ENCODE data around the gene C18orf63. TPM values are rescaled to one million over a fixed set of nuclear protein-coding genes. Genes with fewer than 3 reads are reported as not detected.

Gene C18orf63
- total RNA-seq, 5 donors from 2014 or later (not counting 1 experiment from before 2014, with no cell fraction given) = not detected

- ChIA-PET CTCF (interaction anchor here (0.5 to 0.6 kb wide), 4 partner anchors 12 to 192 kb away, joined by 3 to 4 read pairs (median 3); no protein-coding TSS in a partner anchor), POLR2A (interaction anchor here in 1 of 2 donors (0.6 to 1.4 kb wide), 2 partner anchors 9 to 12 kb away, joined by 4 read pairs; no protein-coding TSS in a partner anchor)
- Histone ChIP-seq H3K9me3 (no peaks in the 10 kb centered on the region), H3K27me3 (replicated peaks in 1 of 2; ENCODE audit: control insufficient read depth in 2 of 2, extremely low read depth in 1 of 2, insufficient read depth in 2 of 2, low read length in 1 of 2) (peaks cover 0 to 17% of the 10 kb centered on the region in 2 experiments), H3K36me3 (ENCODE audit: control insufficient read depth in 2 of 2, extremely low read depth in 1 of 2, insufficient read depth in 1 of 2, low read length in 1 of 2) (no peaks in the 10 kb centered on the region), H3K4me1 (ENCODE audit: control insufficient read depth in 1 of 2, extremely low read depth in 1 of 2, insufficient read depth in 2 of 2, low read length in 2 of 2) (peaks cover 6 to 22% of the 10 kb centered on the region in 2 experiments), H3K4me3 (ENCODE audit: control insufficient read depth in 1 of 2, extremely low read depth in 1 of 2, low read length in 1 of 2) (no peak overlapping the region), H3K27ac (ENCODE audit: low read length) (no peak overlapping the region)
- Mint-ChIP-seq H3K36me3 (no peaks in the 10 kb centered on the region), H3K4me1 (peaks cover 18 to 50% (median 29%) of the 10 kb centered on the region in 3 donors), H3K27me3 (peaks cover 0 to 7% of the 10 kb centered on the region in 2 donors), H3K4me3 (no peak overlapping the region), H3K27ac (no peak overlapping the region), H3K9me3 (no peaks in the 10 kb centered on the region)
- 94% methylated on average over 10 of the region's 20 CpGs for WGBS (ENCODE audit: insufficient coverage)
- no peak for ATAC-seq (replicated peaks in 1 of 4)
- no peak for DNase-seq
These were observed 74.4 kb downstream of the C18orf63 start for GRCh38 chr18:74389991-74390390.

GRCh38 chr18:74390900-74391299 is 75.3 kb downstream of the C18orf63 start:
- H3K9me3 ChIP-seq = no peaks in the 10 kb centered on the region
- Mint-ChIP-seq H3K27me3 (peaks cover 0 to 7% of the 10 kb centered on the region in 2 donors), H3K36me3 (no peaks in the 10 kb centered on the region), H3K27ac (no peak overlapping the region), H3K9me3 (no peaks in the 10 kb centered on the region), H3K4me1 (peaks cover 18 to 50% (median 29%) of the 10 kb centered on the region in 3 donors), H3K4me3 (no peak overlapping the region)
- H3K27me3 ChIP-seq (replicated peaks in 1 of 2; ENCODE audit: control insufficient read depth in 2 of 2, extremely low read depth in 1 of 2, insufficient read depth in 2 of 2, low read length in 1 of 2) = peaks cover 0 to 20% of the 10 kb centered on the region in 2 experiments
- H3K4me1 ChIP-seq (ENCODE audit: control insufficient read depth in 1 of 2, extremely low read depth in 1 of 2, insufficient read depth in 2 of 2, low read length in 2 of 2) = peaks cover 6 to 22% of the 10 kb centered on the region in 2 experiments
- DNase-seq (no peak), ATAC-seq (replicated peaks in 1 of 4) (no peak)
- ChIA-PET POLR2A (no interaction called here), CTCF (interaction anchor here in 1 of 2 donors (0.9 to 1.3 kb wide), 3 partner anchors 34 to 103 kb away, joined by 3 read pairs; no protein-coding TSS in a partner anchor)
- no peak overlapping the region for H3K27ac ChIP-seq (ENCODE audit: low read length)
- no peak overlapping the region for H3K4me3 ChIP-seq (ENCODE audit: control insufficient read depth in 1 of 2, extremely low read depth in 1 of 2, low read length in 1 of 2)
- H3K36me3 ChIP-seq (ENCODE audit: control insufficient read depth in 2 of 2, extremely low read depth in 1 of 2, insufficient read depth in 1 of 2, low read length in 1 of 2) = no peaks in the 10 kb centered on the region
- 46% methylated on average over 2 of the region's 3 CpGs for WGBS (ENCODE audit: insufficient coverage)

GRCh38 chr18:74392323-74392722 is 76.7 kb downstream of the C18orf63 start:
- H3K27ac ChIP-seq (ENCODE audit: low read length) = no peak overlapping the region
- ChIA-PET CTCF (no interaction called here), POLR2A (no interaction called here)
- peaks cover 18 to 45% (median 29%) of the 10 kb centered on the region in 3 donors for H3K4me1 Mint-ChIP-seq
- H3K36me3 ChIP-seq (ENCODE audit: control insufficient read depth in 2 of 2, extremely low read depth in 1 of 2, insufficient read depth in 1 of 2, low read length in 1 of 2) = no peaks in the 10 kb centered on the region
- H3K27ac Mint-ChIP-seq = no peak overlapping the region
- peaks cover 6 to 22% of the 10 kb centered on the region in 2 experiments for H3K4me1 ChIP-seq (ENCODE audit: control insufficient read depth in 1 of 2, extremely low read depth in 1 of 2, insufficient read depth in 2 of 2, low read length in 2 of 2)
- peaks cover 0 to 21% of the 10 kb centered on the region in 2 experiments for H3K27me3 ChIP-seq (replicated peaks in 1 of 2; ENCODE audit: control insufficient read depth in 2 of 2, extremely low read depth in 1 of 2, insufficient read depth in 2 of 2, low read length in 1 of 2)
- no peak for ATAC-seq (replicated peaks in 1 of 4)
- no peaks in the 10 kb centered on the region for H3K9me3 Mint-ChIP-seq
- peaks cover 0 to 7% of the 10 kb centered on the region in 2 donors for H3K27me3 Mint-ChIP-seq
- no peak for DNase-seq
- 83% methylated on average over 3 of the region's 4 CpGs for WGBS (ENCODE audit: insufficient coverage)
- H3K4me3 ChIP-seq (ENCODE audit: control insufficient read depth in 1 of 2, extremely low read depth in 1 of 2, low read length in 1 of 2) = no peak overlapping the region
- H3K4me3 Mint-ChIP-seq = no peak overlapping the region
- H3K9me3 ChIP-seq = no peaks in the 10 kb centered on the region
- no peaks in the 10 kb centered on the region for H3K36me3 Mint-ChIP-seq

GRCh38 chr18:74395006-74395405 is 79.4 kb downstream of the C18orf63 start:
- CTCF ChIA-PET = no interaction called here

GRCh38 chr18:74395648-74396154 is 80.1 kb downstream of the C18orf63 start:
- no peak overlapping the region for H3K4me3 ChIP-seq (ENCODE audit: control insufficient read depth in 1 of 2, extremely low read depth in 1 of 2, low read length in 1 of 2)
- Mint-ChIP-seq H3K4me1 (peaks cover 16 to 32% (median 16%) of the 10 kb centered on the region in 3 donors), H3K27ac (no peak overlapping the region), H3K36me3 (no peaks in the 10 kb centered on the region), H3K9me3 (no peaks in the 10 kb centered on the region), H3K4me3 (no peak overlapping the region), H3K27me3 (peaks cover 0 to 7% of the 10 kb centered on the region in 2 donors)
- H3K4me1 ChIP-seq (ENCODE audit: control insufficient read depth in 1 of 2, extremely low read depth in 1 of 2, insufficient read depth in 2 of 2, low read length in 2 of 2) = peaks cover 0 to 4% of the 10 kb centered on the region in 2 experiments
- DNase-seq (no peak), ATAC-seq (replicated peaks in 1 of 4) (no peak)
- H3K9me3 ChIP-seq = no peaks in the 10 kb centered on the region
- ChIA-PET POLR2A (no interaction called here), CTCF (no interaction called here)
- H3K27me3 ChIP-seq (replicated peaks in 1 of 2; ENCODE audit: control insufficient read depth in 2 of 2, extremely low read depth in 1 of 2, insufficient read depth in 2 of 2, low read length in 1 of 2) = peaks cover 0 to 27% of the 10 kb centered on the region in 2 experiments
- H3K27ac ChIP-seq (ENCODE audit: low read length) = no peak overlapping the region
- no peaks in the 10 kb centered on the region for H3K36me3 ChIP-seq (ENCODE audit: control insufficient read depth in 2 of 2, extremely low read depth in 1 of 2, insufficient read depth in 1 of 2, low read length in 1 of 2)
- 87% methylated on average over 9 of the region's 9 CpGs for WGBS (ENCODE audit: insufficient coverage)

More at GRCh38 chr18:74395006-74395405, 79.4 kb downstream of the C18orf63 start:
- POLR2A ChIA-PET = no interaction called here
- Histone ChIP-seq H3K9me3 (no peaks in the 10 kb centered on the region), H3K36me3 (ENCODE audit: control insufficient read depth in 2 of 2, extremely low read depth in 1 of 2, insufficient read depth in 1 of 2, low read length in 1 of 2) (no peaks in the 10 kb centered on the region), H3K27me3 (replicated peaks in 1 of 2; ENCODE audit: control insufficient read depth in 2 of 2, extremely low read depth in 1 of 2, insufficient read depth in 2 of 2, low read length in 1 of 2) (peaks cover 0 to 30% of the 10 kb centered on the region in 2 experiments), H3K4me1 (ENCODE audit: control insufficient read depth in 1 of 2, extremely low read depth in 1 of 2, insufficient read depth in 2 of 2, low read length in 2 of 2) (peaks cover 0 to 3% of the 10 kb centered on the region in 2 experiments), H3K4me3 (ENCODE audit: control insufficient read depth in 1 of 2, extremely low read depth in 1 of 2, low read length in 1 of 2) (no peak overlapping the region), H3K27ac (ENCODE audit: low read length) (no peak overlapping the region)
- peaks cover 0 to 7% of the 10 kb centered on the region in 2 donors for H3K27me3 Mint-ChIP-seq
- H3K4me1 Mint-ChIP-seq = peaks cover 16 to 35% (median 22%) of the 10 kb centered on the region in 3 donors
- H3K36me3 Mint-ChIP-seq = no peaks in the 10 kb centered on the region
- no peak for ATAC-seq (replicated peaks in 1 of 4)
- no peaks in the 10 kb centered on the region for H3K9me3 Mint-ChIP-seq
- H3K27ac Mint-ChIP-seq = no peak overlapping the region
- no peak for DNase-seq
- WGBS (ENCODE audit: insufficient coverage) = no CpG with 5 or more reads among the region's 7 CpGs
- H3K4me3 Mint-ChIP-seq = no peak overlapping the region

GRCh38 chr18:74396171-74397169 is 80.8 kb downstream of the C18orf63 start:
- no peaks in the 10 kb centered on the region for H3K9me3 Mint-ChIP-seq
- ChIA-PET CTCF (no interaction called here), POLR2A (no interaction called here)
- ATAC-seq (replicated peaks in 1 of 4) (no peak), DNase-seq (no peak)
- no peaks in the 10 kb centered on the region for H3K9me3 ChIP-seq
- 92% methylated on average over 10 of the region's 16 CpGs for WGBS (ENCODE audit: insufficient coverage)
- H3K27ac Mint-ChIP-seq = no peak overlapping the region
- peaks cover 0 to 7% of the 10 kb centered on the region in 2 donors for H3K27me3 Mint-ChIP-seq
- H3K4me1 ChIP-seq (ENCODE audit: control insufficient read depth in 1 of 2, extremely low read depth in 1 of 2, insufficient read depth in 2 of 2, low read length in 2 of 2) = peaks cover 0 to 4% of the 10 kb centered on the region in 2 experiments
- H3K4me1 Mint-ChIP-seq = peaks cover 10 to 32% (median 11%) of the 10 kb centered on the region in 3 donors
- H3K4me3 Mint-ChIP-seq = no peak overlapping the region
- no peaks in the 10 kb centered on the region for H3K36me3 ChIP-seq (ENCODE audit: control insufficient read depth in 2 of 2, extremely low read depth in 1 of 2, insufficient read depth in 1 of 2, low read length in 1 of 2)
- H3K27ac ChIP-seq (ENCODE audit: low read length) = no peak overlapping the region
- peaks cover 0 to 27% of the 10 kb centered on the region in 2 experiments for H3K27me3 ChIP-seq (replicated peaks in 1 of 2; ENCODE audit: control insufficient read depth in 2 of 2, extremely low read depth in 1 of 2, insufficient read depth in 2 of 2, low read length in 1 of 2)
- H3K4me3 ChIP-seq (ENCODE audit: control insufficient read depth in 1 of 2, extremely low read depth in 1 of 2, low read length in 1 of 2) = no peak overlapping the region
- H3K36me3 Mint-ChIP-seq = no peaks in the 10 kb centered on the region

All from T-cell (primary cell).